Measurements from ENCODE around the gene PSMB2. TPM values are rescaled to one million over a fixed set of nuclear protein-coding genes. Genes with fewer than 3 reads are reported as not detected.

Gene PSMB2
- total and polyA plus RNA-seq, 2 donors from 2014 or later = 44.1 to 78.0 TPM

- no peaks in the 10 kb centered on the region for H3K27me3 ChIP-seq (ENCODE audit: control insufficient read depth, insufficient read depth, low read length)
- H3K4me3 ChIP-seq (ENCODE audit: low read length in 3 of 3) = no peak overlapping the region
- H3K9ac ChIP-seq (ENCODE audit: low read length in 3 of 3) = no peak overlapping the region
- FAIRE-seq (no peak), DNase-seq (no peak)
- H3K27ac ChIP-seq (ENCODE audit: low read depth in 2 of 2, low read length in 2 of 2) = no peak overlapping the region
- TF ChIP-seq CTCF (IDR thresholded peaks at IDR 0.05; ENCODE audit: borderline replicate concordance, extremely low read depth, insufficient read depth) = no peak
- no peaks in the 10 kb centered on the region for H3K4me1 ChIP-seq (ENCODE audit: control insufficient read depth in 2 of 3, insufficient read depth in 2 of 3, low read depth in 1 of 3, low read length in 3 of 3)
- H3K9me3 ChIP-seq (ENCODE audit: control insufficient read depth in 2 of 3, insufficient read depth in 1 of 3, low read length in 3 of 3) = no peaks in the 10 kb centered on the region
- intact Hi-C loops (cut with DNase I) = no loop called here
- H3K36me3 ChIP-seq (ENCODE audit: control insufficient read depth in 2 of 3, insufficient read depth in 3 of 3, low read length in 3 of 3) = no peaks in the 10 kb centered on the region
Measured at GRCh38 chr1:35688161-35688560, 46.8 kb upstream of the PSMB2 start.

- Histone ChIP-seq H3K36me3 (ENCODE audit: control insufficient read depth in 2 of 3, insufficient read depth in 3 of 3, low read length in 3 of 3) (no peaks in the 10 kb centered on the region), H3K4me1 (ENCODE audit: control insufficient read depth in 2 of 3, insufficient read depth in 2 of 3, low read depth in 1 of 3, low read length in 3 of 3) (no peaks in the 10 kb centered on the region), H3K9ac (ENCODE audit: low read length in 3 of 3) (no peak overlapping the region), H3K27me3 (ENCODE audit: control insufficient read depth, insufficient read depth, low read length) (no peaks in the 10 kb centered on the region), H3K4me3 (ENCODE audit: low read length in 3 of 3) (no peak overlapping the region), H3K27ac (ENCODE audit: low read depth in 2 of 2, low read length in 2 of 2) (no peak overlapping the region), H3K9me3 (ENCODE audit: control insufficient read depth in 2 of 3, insufficient read depth in 1 of 3, low read length in 3 of 3) (no peaks in the 10 kb centered on the region)
- no peak for TF ChIP-seq CTCF (IDR thresholded peaks at IDR 0.05; ENCODE audit: borderline replicate concordance, extremely low read depth, insufficient read depth)
- intact Hi-C loops (cut with DNase I) = no loop called here
- DNase-seq (no peak), FAIRE-seq (no peak)
Measured at GRCh38 chr1:35683012-35683411, 41.7 kb upstream of the PSMB2 start.

GRCh38 chr1:35680271-35680670, 38.9 kb upstream of the PSMB2 start:
- no peak for TF ChIP-seq CTCF (IDR thresholded peaks at IDR 0.05; ENCODE audit: borderline replicate concordance, extremely low read depth, insufficient read depth)
- Histone ChIP-seq H3K9me3 (ENCODE audit: control insufficient read depth in 2 of 3, insufficient read depth in 1 of 3, low read length in 3 of 3) (no peaks in the 10 kb centered on the region), H3K27ac (ENCODE audit: low read depth in 2 of 2, low read length in 2 of 2) (no peak overlapping the region), H3K36me3 (ENCODE audit: control insufficient read depth in 2 of 3, insufficient read depth in 3 of 3, low read length in 3 of 3) (no peaks in the 10 kb centered on the region), H3K4me1 (ENCODE audit: control insufficient read depth in 2 of 3, insufficient read depth in 2 of 3, low read depth in 1 of 3, low read length in 3 of 3) (no peaks in the 10 kb centered on the region), H3K9ac (ENCODE audit: low read length in 3 of 3) (no peak overlapping the region), H3K4me3 (ENCODE audit: low read length in 3 of 3) (no peak overlapping the region), H3K27me3 (ENCODE audit: control insufficient read depth, insufficient read depth, low read length) (no peaks in the 10 kb centered on the region)
- FAIRE-seq (no peak), DNase-seq (no peak)
- intact Hi-C loops (cut with DNase I) = no loop called here

- Histone ChIP-seq H3K27me3 (ENCODE audit: control insufficient read depth, insufficient read depth, low read length) (no peaks in the 10 kb centered on the region), H3K9ac (ENCODE audit: low read length in 3 of 3) (no peak overlapping the region), H3K4me3 (ENCODE audit: low read length in 3 of 3) (no peak overlapping the region), H3K36me3 (ENCODE audit: control insufficient read depth in 2 of 3, insufficient read depth in 3 of 3, low read length in 3 of 3) (no peaks in the 10 kb centered on the region), H3K4me1 (ENCODE audit: control insufficient read depth in 2 of 3, insufficient read depth in 2 of 3, low read depth in 1 of 3, low read length in 3 of 3) (no peaks in the 10 kb centered on the region), H3K27ac (ENCODE audit: low read depth in 2 of 2, low read length in 2 of 2) (no peak overlapping the region), H3K9me3 (ENCODE audit: control insufficient read depth in 2 of 3, insufficient read depth in 1 of 3, low read length in 3 of 3) (no peaks in the 10 kb centered on the region)
- DNase-seq = no peak
- no peak for TF ChIP-seq CTCF (IDR thresholded peaks at IDR 0.05; ENCODE audit: borderline replicate concordance, extremely low read depth, insufficient read depth)
- no peak for FAIRE-seq
- intact Hi-C loops (cut with DNase I) = no loop called here
Measured at GRCh38 chr1:35675773-35676172, 34.4 kb upstream of the PSMB2 start.
